Cardiac muscle cell (in vitro differentiated cells and primary cell): Measurements from ENCODE around the gene S100A11. TPM values are rescaled to one million over a fixed set of nuclear protein-coding genes. Genes with fewer than 3 reads are reported as not detected.
"Not testable (repeated sequence)": the region's sequence is repeated elsewhere in the genome, so short reads cannot be mapped to it uniquely, and the experiment has no call there.

Experiments used
- DNase-seq, 2 donors: peaks; one replicate each; pipeline versions ENCODE4 v3.0.0 to v3.0.0-alpha.2; 2010 to 2017; ENCODE audit warnings: low read depth in 1 of 2, low spot score in 1 of 2
- H3K27ac ChIP-seq: fragments of 200-600 bp; sonication (generic); 2 replicates; pipeline ENCODE4 v1.5.1; 2016
- H3K27me3 ChIP-seq: fragments of 200-600 bp; sonication (generic); 2 replicates; pipeline ENCODE4 v1.6.0; 2016; ENCODE audit warnings: control low read depth
- H3K36me3 ChIP-seq: fragments of 200-600 bp; sonication (generic); 2 replicates; pipeline ENCODE4 v1.5.1; 2016; ENCODE audit warnings: control low read depth
- H3K4me1 ChIP-seq: fragments of 200-600 bp; sonication (generic); 2 replicates; pipeline ENCODE4 v1.8.1; 2017; ENCODE audit warnings: low read depth, mild to moderate bottlenecking, mixed run types
- H3K4me3 ChIP-seq: fragments of 200-600 bp; sonication (generic); 2 replicates; pipeline ENCODE4 v1.5.1; 2016; ENCODE audit warnings: mild to moderate bottlenecking
- H3K9me3 ChIP-seq: fragments of 200-600 bp; sonication (generic); 2 replicates; pipeline ENCODE4 v1.5.1; 2017; ENCODE audit warnings: low read depth, mild to moderate bottlenecking, control low read depth
- CTCF ChIP-seq: IDR thresholded peaks from 2 replicates; pipeline ENCODE4 v1.5.1; 2012; ENCODE audit warnings: low read depth, mild to moderate bottlenecking, low read length
- polyA plus RNA-seq: library from polyadenylated mRNA; unstranded; fragments of >200 nt; fragmentation: Nextera tagmentation; extraction: Ambion mirVana; gene quantifications from 2 replicates; pipeline ENCODE4 v1.2.1, GENCODE V29; 2016
- total RNA-seq: library from RNA; depleted of rRNA; stranded (reverse); fragments of >200 nt; gene quantifications from 2 replicates; pipeline ENCODE4 v1.2.3, GENCODE V29; 2016

Gene S100A11
- total RNA-seq (22.5 and 29.6 TPM in 2 replicates), polyA plus RNA-seq (111 and 122 TPM in 2 replicates)

GRCh38 chr1:152036267-152037216 is at the start of gene S100A11:
S100A11 (minus strand) TSS chr1:152037004; CDS start chr1:152036915, 89 bp downstream.
- H3K9me3 ChIP-seq, result no peaks in the 10 kb centered on the region
- peaks cover 10% of the 10 kb centered on the region for H3K4me1 ChIP-seq
- TF ChIP-seq CTCF, result no peak
- peak within 1 kb of the TSS; percentile 39 for H3K4me3 ChIP-seq
- DNase-seq, result peak; percentile 78 to 92
- no peaks in the 10 kb centered on the region for H3K36me3 ChIP-seq
- no peak within 1 kb of the TSS for H3K27ac ChIP-seq
- H3K27me3 ChIP-seq, result peaks cover 13% of the 10 kb centered on the region

- H3K4me1 ChIP-seq, result no peaks in the 10 kb centered on the region
- H3K4me3 ChIP-seq, result no peak overlapping the region
- no peak for TF ChIP-seq CTCF
- H3K27me3 ChIP-seq, result no peaks in the 10 kb centered on the region
- no peak for DNase-seq
- no peaks in the 10 kb centered on the region for H3K9me3 ChIP-seq
- no peak overlapping the region for H3K27ac ChIP-seq
- no peaks in the 10 kb centered on the region for H3K36me3 ChIP-seq
Measured at GRCh38 chr1:152084853-152085252, 48.0 kb upstream of the S100A11 start.

GRCh38 chr1:152081026-152081425 is 44.2 kb upstream of the S100A11 start:
- not testable (repeated sequence) for H3K27me3 ChIP-seq, H3K4me1 ChIP-seq, DNase-seq, H3K9me3 ChIP-seq, H3K27ac ChIP-seq, H3K4me3 ChIP-seq, H3K36me3 ChIP-seq

- H3K9me3 ChIP-seq, H3K4me3 ChIP-seq, H3K4me1 ChIP-seq, DNase-seq, H3K27me3 ChIP-seq, H3K36me3 ChIP-seq, H3K27ac ChIP-seq: not testable (repeated sequence)
Measured at GRCh38 chr1:152080494-152080893, 43.7 kb upstream of the S100A11 start.

GRCh38 chr1:152078831-152079441 is 42.1 kb upstream of the S100A11 start:
- Histone ChIP-seq H3K27ac (no peak overlapping the region), H3K4me3 (no peak overlapping the region), H3K4me1 (no peaks in the 10 kb centered on the region), H3K36me3 (no peaks in the 10 kb centered on the region), H3K27me3 (no peaks in the 10 kb centered on the region), H3K9me3 (no peaks in the 10 kb centered on the region)
- no peak for TF ChIP-seq CTCF
- no peak for DNase-seq

GRCh38 chr1:152072311-152072710 is 35.5 kb upstream of the S100A11 start:
- TF ChIP-seq CTCF, result no peak
- no peak overlapping the region for H3K27ac ChIP-seq

More at GRCh38 chr1:152072311-152072710, 35.5 kb upstream of the S100A11 start:
- Histone ChIP-seq H3K27me3 (no peaks in the 10 kb centered on the region), H3K36me3 (no peaks in the 10 kb centered on the region), H3K4me1 (no peaks in the 10 kb centered on the region), H3K9me3 (no peaks in the 10 kb centered on the region), H3K4me3 (no peak overlapping the region)
- DNase-seq, result no peak
